GM23338 (cell line): ENCODE data around the gene FHIT. TPM values are rescaled to one million over a fixed set of nuclear protein-coding genes. Genes with fewer than 3 reads are reported as not detected.

ENCODE experiments used
- ATAC-seq: fragments of 200-7000 bp; cut with Tn5 transposase; 3 replicates; pipeline ENCODE4 v1.9.1; 2020
- DNase-seq: peaks from one replicate; pipeline ENCODE4 v3.0.0-alpha.2; 2015; ENCODE audit warnings: low spot score
- H2AFZ ChIP-seq: fragments of 200-600 bp; sonication (generic); 2 replicates; pipeline ENCODE4 v1.8.0; 2016; ENCODE audit warnings: antibody characterized with exemption, mild to moderate bottlenecking, moderate library complexity
- H3F3A ChIP-seq: fragments of 200-600 bp; sonication (generic); replicated peaks from 2 replicates; pipeline ENCODE4 v1.8.0; 2017; ENCODE audit warnings: antibody characterized with exemption, mixed run types, low read depth
- H3K27ac ChIP-seq: fragments of 200-600 bp; sonication (generic); 2 replicates; pipeline ENCODE4 v1.6.1; 2016; ENCODE audit warnings: low read depth
- H3K27me3 ChIP-seq: fragments of 200-600 bp; sonication (generic); 2 replicates; pipeline ENCODE4 v1.8.0; 2016; ENCODE audit warnings: mild to moderate bottlenecking, mixed run types, moderate library complexity; ENCODE audit not compliant: insufficient read depth
- H3K36me3 ChIP-seq: fragments of 200-600 bp; sonication (generic); 2 replicates; pipeline ENCODE4 v1.8.0; 2016; ENCODE audit warnings: mild to moderate bottlenecking; ENCODE audit not compliant: insufficient read depth
- H3K4me1 ChIP-seq: fragments of 200-600 bp; sonication (generic); 2 replicates; pipeline ENCODE4 v1.8.0; 2016; ENCODE audit warnings: mild to moderate bottlenecking, moderate library complexity; ENCODE audit not compliant: insufficient read depth
- H3K4me2 ChIP-seq: fragments of 200-600 bp; sonication (generic); 2 replicates; pipeline ENCODE4 v1.7.1; 2017; ENCODE audit warnings: mixed run types
- H3K4me3 ChIP-seq: fragments of 200-600 bp; sonication (generic); 2 replicates; pipeline ENCODE4 v1.6.1; 2016; ENCODE audit warnings: mixed run types
- H3K79me2 ChIP-seq: fragments of 200-600 bp; sonication (generic); replicated peaks from 2 replicates; pipeline ENCODE4 v1.8.0; 2017; ENCODE audit warnings: mild to moderate bottlenecking; ENCODE audit not compliant: insufficient read depth
- H3K9me2 ChIP-seq: fragments of 200-600 bp; sonication (generic); 2 replicates; pipeline ENCODE4 v1.8.0; 2017; ENCODE audit not compliant: insufficient read depth
- H4K20me1 ChIP-seq: fragments of 200-600 bp; sonication (generic); replicated peaks from 2 replicates; pipeline ENCODE4 v1.8.0; 2017; ENCODE audit warnings: mild to moderate bottlenecking; ENCODE audit not compliant: insufficient read depth
- H3K27ac Mint-ChIP-seq: 2 replicates; pipeline ENCODE4 v1.8.0; 2020; ENCODE audit warnings: inconsistent platforms, mild to moderate bottlenecking, moderate library complexity, mixed read lengths
- H3K27me3 Mint-ChIP-seq: 3 replicates; pipeline ENCODE4 v1.8.0; 2022; ENCODE audit warnings: low read depth, mild to moderate bottlenecking, moderate library complexity, mixed read lengths, inconsistent platforms; ENCODE audit not compliant: insufficient read depth, poor library complexity
- H3K36me3 Mint-ChIP-seq: 3 replicates; pipeline ENCODE4 v1.8.0; 2021; ENCODE audit warnings: low read depth, mild to moderate bottlenecking, inconsistent platforms, moderate library complexity, mixed read lengths
- H3K4me1 Mint-ChIP-seq: 3 replicates; pipeline ENCODE4 v1.8.0; 2020; ENCODE audit warnings: mild to moderate bottlenecking, inconsistent platforms, mixed read lengths
- H3K4me3 Mint-ChIP-seq: 3 replicates; pipeline ENCODE4 v1.8.0; 2021; ENCODE audit warnings: moderate library complexity, mild to moderate bottlenecking, inconsistent platforms, mixed read lengths
- H3K9me3 Mint-ChIP-seq: 3 replicates; pipeline ENCODE4 v1.8.0; 2020; ENCODE audit warnings: moderate library complexity, mild to moderate bottlenecking, inconsistent platforms, mixed read lengths
- CREB1 ChIP-seq: fragments of 250-450 bp; sonication (Bioruptor Pico); IDR thresholded peaks from 2 replicates; pipeline ENCODE4 v1.5.0; 2020; ENCODE audit warnings: low read depth, mild to moderate bottlenecking, moderate library complexity
- EZH2 ChIP-seq: fragments of 200-600 bp; sonication (generic); IDR thresholded peaks from one replicate; pipeline ENCODE4 v1.8.0; 2017; ENCODE audit warnings: antibody characterized with exemption, mild to moderate bottlenecking, low read depth; ENCODE audit not compliant: unreplicated experiment
- EZH2phosphoT487 ChIP-seq: fragments of 200-600 bp; sonication (generic); IDR thresholded peaks from one replicate; pipeline ENCODE4 v1.8.1; 2018; ENCODE audit warnings: antibody characterized with exemption; ENCODE audit not compliant: unreplicated experiment
- JUNB ChIP-seq: IDR thresholded peaks from one replicate; pipeline ENCODE4 v1.6.1; 2016; ENCODE audit warnings: antibody characterized with exemption; ENCODE audit not compliant: unreplicated experiment
- NANOG ChIP-seq: IDR thresholded peaks from 2 replicates; pipeline ENCODE4 v1.6.1; 2016; ENCODE audit warnings: antibody characterized with exemption, borderline replicate concordance
- POLR2AphosphoS5 ChIP-seq: IDR thresholded peaks from 2 replicates; pipeline ENCODE4 v1.6.1; 2016; ENCODE audit warnings: antibody characterized with exemption, low read depth
- STAT1 ChIP-seq: IDR thresholded peaks from one replicate; pipeline ENCODE4 v1.6.1; 2016; ENCODE audit warnings: antibody characterized with exemption; ENCODE audit not compliant: unreplicated experiment
- ZNF114 ChIP-seq: fragments of 250-450 bp; sonication (Bioruptor Pico); IDR thresholded peaks from 2 replicates; pipeline ENCODE4 v1.5.0; 2020; ENCODE audit warnings: mild to moderate bottlenecking, moderate library complexity
- ZNF331 ChIP-seq: fragments of 250-450 bp; sonication (Bioruptor Pico); IDR thresholded peaks from 2 replicates; pipeline ENCODE4 v1.5.0; 2020; ENCODE audit warnings: low read depth, mild to moderate bottlenecking, moderate library complexity
- polyA plus RNA-seq: library from polyadenylated mRNA; unstranded; fragments of >200 nt; fragmentation: Nextera tagmentation; extraction: Ambion mirVana; gene quantifications from 2 replicates; pipeline ENCODE4 v1.2.1, GENCODE V29; 2016
- total RNA-seq: library from RNA; depleted of rRNA; stranded (reverse); fragments of >200 nt; shearing (Covaris generic); gene quantifications from 2 replicates; pipeline ENCODE4 v1.2.3, GENCODE V29; 2014
- TF ChIP-seq, protein P1 (sequence below): IDR thresholded peaks from 2 replicates; pipeline ENCODE4 v1.6.1; 2016; ENCODE audit warnings: antibody characterized with exemption
- TF ChIP-seq, protein P2 (sequence below), 2 experiments: fragments of 200-600 bp in 1 of 2; sonication (generic) in 1 of 2; conservative IDR thresholded peaks; 2 replicates each; pipeline versions ENCODE4 v1.5.1 to v1.6.1; 2016 to 2017; ENCODE audit warnings: antibody characterized with exemption in 2 of 2, low read depth in 2 of 2, mild to moderate bottlenecking in 2 of 2, moderate library complexity in 1 of 2

FHIT gene
- total and polyA plus RNA-seq, 2 experiments from 2014 or later = 3.0 to 8.3 TPM

DNA sequence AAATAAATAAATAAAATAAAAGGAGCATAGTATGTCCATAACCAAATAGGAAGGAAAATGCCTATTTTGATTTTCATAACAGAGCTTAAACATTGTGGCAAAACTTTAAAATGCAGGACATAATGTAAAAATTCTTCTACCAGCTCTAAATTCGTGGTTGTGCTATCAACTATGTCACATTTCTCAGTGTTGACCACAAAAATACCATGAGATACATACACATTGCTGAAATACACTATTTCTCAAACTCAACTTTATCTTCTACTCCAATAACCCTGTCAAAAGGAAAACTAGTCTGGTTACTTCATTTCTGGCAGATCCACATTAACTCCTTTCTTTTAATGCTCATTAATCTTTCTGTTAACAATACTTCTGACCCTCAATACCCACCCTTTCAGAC is 523.2 kb downstream of the FHIT start:
- no peak for DNase-seq
- Histone ChIP-seq H3K27ac (no peak overlapping the region), H3K9me2 (0 out of 2 replicates have a peak, but pooled peaks cover 11% of the 10 kb centered on the region), H3K27me3 (no peaks in the 10 kb centered on the region), H4K20me1 (no peaks in the 10 kb centered on the region), H3K4me1 (no peaks in the 10 kb centered on the region), H3K4me3 (no peak overlapping the region), H3K36me3 (no peaks in the 10 kb centered on the region), H2AFZ (no peak overlapping the region), H3K4me2 (no peak overlapping the region), H3F3A (no peaks in the 10 kb centered on the region), H3K79me2 (no peaks in the 10 kb centered on the region)
- peaks cover 2% of the 10 kb centered on the region; the same call in 2 of the 3 replicates for H3K9me3 Mint-ChIP-seq
- no peaks in the 10 kb centered on the region for H3K27me3 Mint-ChIP-seq
- H3K4me3 Mint-ChIP-seq = no peak overlapping the region
- TF ChIP-seq NANOG (no peak), EZH2 (no peak), ZNF331 (CRISPR knock-in tag) (no peak), STAT1 (no peak), CREB1 (CRISPR knock-in tag) (no peak), EZH2phosphoT487 (no peak), POLR2AphosphoS5 (no peak)
- TF ChIP-seq, protein P1, sequence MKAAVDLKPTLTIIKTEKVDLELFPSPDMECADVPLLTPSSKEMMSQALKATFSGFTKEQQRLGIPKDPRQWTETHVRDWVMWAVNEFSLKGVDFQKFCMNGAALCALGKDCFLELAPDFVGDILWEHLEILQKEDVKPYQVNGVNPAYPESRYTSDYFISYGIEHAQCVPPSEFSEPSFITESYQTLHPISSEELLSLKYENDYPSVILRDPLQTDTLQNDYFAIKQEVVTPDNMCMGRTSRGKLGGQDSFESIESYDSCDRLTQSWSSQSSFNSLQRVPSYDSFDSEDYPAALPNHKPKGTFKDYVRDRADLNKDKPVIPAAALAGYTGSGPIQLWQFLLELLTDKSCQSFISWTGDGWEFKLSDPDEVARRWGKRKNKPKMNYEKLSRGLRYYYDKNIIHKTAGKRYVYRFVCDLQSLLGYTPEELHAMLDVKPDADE = no peak
- no peaks in the 10 kb centered on the region for H3K4me1 Mint-ChIP-seq
- peaks cover 3% of the 10 kb centered on the region; the same call in 1 of the 3 replicates for H3K36me3 Mint-ChIP-seq
- ATAC-seq = no peak
- H3K27ac Mint-ChIP-seq = no peak overlapping the region

DNA sequence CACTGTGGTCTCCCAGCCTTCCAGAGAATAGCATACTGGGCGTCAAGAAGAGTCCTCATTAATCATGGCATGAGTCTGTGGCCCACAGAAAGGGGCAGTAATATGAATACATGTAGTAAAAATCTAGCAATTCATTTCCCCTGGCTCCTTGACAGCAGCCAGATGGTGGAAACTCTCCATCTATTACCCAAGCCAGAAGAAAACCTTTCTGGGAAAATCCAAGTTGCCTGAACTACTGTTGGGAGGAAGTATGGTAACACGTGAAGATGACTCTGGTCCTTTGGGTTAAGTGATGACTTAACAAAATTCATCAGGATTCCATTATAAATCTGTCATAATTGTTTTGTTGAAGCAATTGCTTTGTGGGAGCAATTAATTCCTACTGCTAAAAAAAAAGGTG is 530.5 kb downstream of the FHIT start:
- Mint-ChIP-seq H3K4me1 (no peaks in the 10 kb centered on the region), H3K36me3 (no peaks in the 10 kb centered on the region), H3K27ac (no peak overlapping the region), H3K4me3 (no peak overlapping the region), H3K9me3 (no peaks in the 10 kb centered on the region), H3K27me3 (no peaks in the 10 kb centered on the region)
- DNase-seq (no peak), ATAC-seq (no peak)
- Histone ChIP-seq H3F3A (no peaks in the 10 kb centered on the region), H4K20me1 (no peaks in the 10 kb centered on the region), H3K36me3 (no peaks in the 10 kb centered on the region), H2AFZ (no peak overlapping the region), H3K79me2 (no peaks in the 10 kb centered on the region), H3K9me2 (peaks cover 27% of the 10 kb centered on the region), H3K4me3 (no peak overlapping the region), H3K27ac (no peak overlapping the region), H3K27me3 (no peaks in the 10 kb centered on the region), H3K4me1 (no peaks in the 10 kb centered on the region), H3K4me2 (no peak overlapping the region)
- TF ChIP-seq POLR2AphosphoS5 (no peak), ZNF331 (CRISPR knock-in tag) (no peak), JUNB (no peak)

DNA sequence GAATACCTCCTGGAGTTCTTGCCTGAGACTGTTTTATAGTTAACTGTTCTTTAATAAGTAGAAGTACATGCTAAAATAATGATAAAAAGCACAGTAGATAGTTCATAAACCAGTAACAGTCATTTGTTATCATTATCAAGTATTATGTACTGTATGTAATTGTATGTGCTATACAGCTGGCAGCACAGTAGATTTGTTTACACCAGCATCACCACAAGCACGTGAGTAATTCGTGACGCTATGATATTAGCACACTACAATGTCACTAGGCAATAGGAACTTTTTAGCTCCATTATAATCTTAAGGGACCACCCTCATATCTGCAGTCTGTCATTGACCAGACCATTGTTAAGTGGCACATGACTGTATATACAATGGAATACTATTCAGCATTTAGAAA is 534.7 kb downstream of the FHIT start:
- no peak overlapping the region for H2AFZ ChIP-seq
- DNase-seq = no peak
- ATAC-seq = no peak
- H4K20me1 ChIP-seq = no peaks in the 10 kb centered on the region
- no peak overlapping the region for H3K4me2 ChIP-seq
- peaks cover 25% of the 10 kb centered on the region for H3K9me2 ChIP-seq
- H3K36me3 ChIP-seq = no peaks in the 10 kb centered on the region
- no peak for TF ChIP-seq ZNF114 (CRISPR knock-in tag)
- TF ChIP-seq, protein P2, sequence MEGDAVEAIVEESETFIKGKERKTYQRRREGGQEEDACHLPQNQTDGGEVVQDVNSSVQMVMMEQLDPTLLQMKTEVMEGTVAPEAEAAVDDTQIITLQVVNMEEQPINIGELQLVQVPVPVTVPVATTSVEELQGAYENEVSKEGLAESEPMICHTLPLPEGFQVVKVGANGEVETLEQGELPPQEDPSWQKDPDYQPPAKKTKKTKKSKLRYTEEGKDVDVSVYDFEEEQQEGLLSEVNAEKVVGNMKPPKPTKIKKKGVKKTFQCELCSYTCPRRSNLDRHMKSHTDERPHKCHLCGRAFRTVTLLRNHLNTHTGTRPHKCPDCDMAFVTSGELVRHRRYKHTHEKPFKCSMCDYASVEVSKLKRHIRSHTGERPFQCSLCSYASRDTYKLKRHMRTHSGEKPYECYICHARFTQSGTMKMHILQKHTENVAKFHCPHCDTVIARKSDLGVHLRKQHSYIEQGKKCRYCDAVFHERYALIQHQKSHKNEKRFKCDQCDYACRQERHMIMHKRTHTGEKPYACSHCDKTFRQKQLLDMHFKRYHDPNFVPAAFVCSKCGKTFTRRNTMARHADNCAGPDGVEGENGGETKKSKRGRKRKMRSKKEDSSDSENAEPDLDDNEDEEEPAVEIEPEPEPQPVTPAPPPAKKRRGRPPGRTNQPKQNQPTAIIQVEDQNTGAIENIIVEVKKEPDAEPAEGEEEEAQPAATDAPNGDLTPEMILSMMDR (conservative IDR thresholded peaks at IDR 0.05; ENCODE audit: low read depth in 2 of 2) = no peak
- H3K27ac Mint-ChIP-seq = no peak overlapping the region
- no peak overlapping the region for H3K27ac ChIP-seq
- no peaks in the 10 kb centered on the region for H3K27me3 ChIP-seq
- no peaks in the 10 kb centered on the region for H3K79me2 ChIP-seq
- H3K4me3 Mint-ChIP-seq = no peak overlapping the region
- peaks cover under 1% of the 10 kb centered on the region for H3K27me3 Mint-ChIP-seq
- peaks cover 9% of the 10 kb centered on the region for H3K9me3 Mint-ChIP-seq
- H3K36me3 Mint-ChIP-seq = peaks cover 9% of the 10 kb centered on the region
- no peaks in the 10 kb centered on the region for H3K4me1 ChIP-seq
- H3K4me1 Mint-ChIP-seq = no peaks in the 10 kb centered on the region
- no peak overlapping the region for H3K4me3 ChIP-seq
- H3F3A ChIP-seq = no peaks in the 10 kb centered on the region
